Measurements from ENCODE around the gene STEEP1. TPM values are rescaled to one million over a fixed set of nuclear protein-coding genes. Genes with fewer than 3 reads are reported as not detected.

STEEP1 gene
- 6.8 TPM for total RNA-seq

DNA sequence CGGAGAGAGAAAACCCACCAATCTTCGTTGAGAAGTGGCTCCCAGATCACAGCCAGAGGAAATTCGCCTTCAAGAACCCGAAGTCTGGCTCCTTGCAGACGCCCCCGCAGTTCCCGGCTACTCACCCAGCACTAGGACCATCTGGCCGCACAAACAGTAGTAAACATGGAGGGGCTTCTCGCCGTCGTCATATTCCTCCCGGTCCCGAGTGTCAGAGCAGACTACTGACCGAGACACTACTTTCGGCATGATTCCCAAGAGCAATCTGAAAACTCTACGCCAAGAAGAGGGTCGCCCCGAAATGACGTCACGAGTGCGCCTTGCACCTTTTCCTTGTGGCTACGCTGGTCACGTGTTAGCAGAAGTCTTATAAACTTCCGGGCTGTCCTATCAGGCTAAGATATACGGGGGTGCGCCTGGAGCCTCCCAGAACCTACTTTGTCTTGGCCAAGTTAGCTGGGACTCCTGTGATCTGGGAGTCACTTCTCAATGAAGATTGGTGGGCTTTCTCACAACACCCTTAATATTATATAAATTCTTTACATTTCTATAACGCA, at the start of gene STEEP1:
STEEP1 (minus strand) TSS at position 303 of the 557 bp plus-strand sequence; CDS start at position 249, 54 bp downstream.
- peak; percentile 86 for DNase-seq (ENCODE audit: low spot score)
- peak; percentile 92 for ATAC-seq

DNA sequence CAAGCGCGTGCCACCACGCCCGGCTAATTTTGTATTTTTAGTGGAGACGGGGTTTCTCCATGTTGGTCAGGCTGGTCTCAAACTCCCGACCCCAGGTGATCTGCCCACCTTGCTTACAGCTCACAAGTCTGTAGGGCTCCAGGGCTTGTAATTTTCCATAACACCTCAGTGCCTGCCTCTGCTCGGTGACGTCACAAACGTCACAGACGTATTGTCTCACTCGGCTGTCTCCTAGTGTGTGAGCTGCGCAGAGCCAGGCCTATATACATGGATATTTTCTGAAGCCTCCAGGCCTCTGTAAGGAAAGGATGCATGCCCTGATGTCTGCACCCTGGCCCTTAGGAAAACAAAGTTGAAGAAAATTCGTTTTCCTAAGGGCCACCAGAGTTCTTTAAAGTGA, 49.6 kb upstream of the STEEP1 start:
- ATAC-seq (no peak), DNase-seq (ENCODE audit: low spot score) (no peak)

- ATAC-seq (peak; percentile 38), DNase-seq (ENCODE audit: low spot score) (no peak)
Measured at GRCh38 chrX:119607018-119607389, 41.8 kb upstream of the STEEP1 start.

- DNase-seq (ENCODE audit: low spot score) (peak; percentile 92), ATAC-seq (peak; percentile 89)
Measured at GRCh38 chrX:119606280-119607017, 41.2 kb upstream of the STEEP1 start, which contains the start of gene NKRF. Gene NKRF, minus strand, starts transcription at chrX:119606424.

DNA sequence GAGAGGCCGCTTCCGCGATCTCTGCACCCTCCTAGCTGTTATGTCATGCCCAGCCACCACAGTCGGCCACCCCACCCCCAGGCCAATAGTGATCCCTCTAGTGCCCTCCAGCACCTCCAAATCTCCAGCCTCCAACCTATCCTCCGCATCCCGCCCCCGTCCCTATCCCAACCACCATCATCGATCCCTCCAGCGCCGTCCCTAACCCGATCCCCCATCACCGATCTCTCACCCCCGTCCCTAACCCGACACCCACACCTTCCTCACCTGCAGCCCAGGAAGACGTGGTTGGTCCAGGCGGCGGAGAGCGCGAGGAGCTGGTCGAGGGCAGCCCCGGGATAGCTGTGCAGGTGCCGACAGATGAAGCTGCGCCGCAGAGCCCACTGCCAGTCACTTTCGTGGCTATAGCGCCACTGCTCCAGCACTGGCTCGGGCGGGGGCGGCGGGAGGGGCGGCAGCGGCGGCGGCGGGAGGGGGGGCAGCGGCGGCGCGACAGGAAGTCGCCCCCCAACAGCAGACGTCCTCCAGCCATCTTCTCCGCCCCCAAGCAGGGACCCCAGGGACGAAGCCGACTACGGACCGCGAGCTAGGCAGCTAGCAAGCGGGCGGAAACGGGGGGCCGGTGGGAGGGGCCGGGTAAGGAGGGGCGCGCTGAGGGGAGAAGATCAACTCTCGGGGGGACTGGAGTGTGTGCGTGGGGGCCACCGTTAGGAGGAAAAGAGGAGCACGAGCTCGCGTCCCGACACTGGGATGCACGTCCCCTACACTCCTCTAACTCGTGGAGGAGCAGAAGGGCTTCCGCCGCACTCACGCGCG, 40.5 kb upstream of the STEEP1 start:
- ATAC-seq, result peak; percentile 76
- peak; percentile 50 for DNase-seq (ENCODE audit: low spot score)

DNA sequence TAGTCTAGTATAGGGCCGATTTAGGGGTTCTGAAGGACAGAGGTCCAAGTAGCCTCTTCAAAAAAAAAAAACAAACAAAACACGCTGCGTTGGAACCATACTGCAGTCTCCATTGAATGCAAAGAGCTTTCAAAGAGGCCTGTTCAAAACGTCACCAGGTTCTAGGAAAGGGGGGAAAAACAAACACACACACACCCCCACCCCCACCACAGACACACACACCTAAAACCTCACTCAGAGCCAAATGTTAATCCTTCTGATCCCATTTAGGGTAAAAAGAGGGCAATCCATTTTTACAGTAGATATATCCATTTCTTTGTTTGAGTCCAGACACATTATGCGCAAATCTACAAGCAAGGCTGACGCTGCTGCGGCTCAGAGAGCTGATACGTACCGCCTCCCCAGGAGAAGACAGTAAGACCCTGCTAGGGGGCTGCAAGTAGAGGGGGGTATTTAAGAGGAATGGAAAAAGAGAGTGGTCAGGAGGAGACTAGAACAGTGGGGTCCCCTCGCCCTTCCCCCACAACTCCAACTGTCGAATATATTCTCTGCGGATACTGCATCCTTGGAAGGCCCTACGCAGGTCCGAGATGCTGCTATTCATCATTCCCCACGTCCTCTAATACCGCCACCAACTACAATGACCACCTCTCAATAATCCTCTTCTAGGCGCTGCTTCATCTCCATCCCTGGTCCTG, 39.7 kb upstream of the STEEP1 start:
- ATAC-seq (no peak), DNase-seq (ENCODE audit: low spot score) (no peak)

DNA sequence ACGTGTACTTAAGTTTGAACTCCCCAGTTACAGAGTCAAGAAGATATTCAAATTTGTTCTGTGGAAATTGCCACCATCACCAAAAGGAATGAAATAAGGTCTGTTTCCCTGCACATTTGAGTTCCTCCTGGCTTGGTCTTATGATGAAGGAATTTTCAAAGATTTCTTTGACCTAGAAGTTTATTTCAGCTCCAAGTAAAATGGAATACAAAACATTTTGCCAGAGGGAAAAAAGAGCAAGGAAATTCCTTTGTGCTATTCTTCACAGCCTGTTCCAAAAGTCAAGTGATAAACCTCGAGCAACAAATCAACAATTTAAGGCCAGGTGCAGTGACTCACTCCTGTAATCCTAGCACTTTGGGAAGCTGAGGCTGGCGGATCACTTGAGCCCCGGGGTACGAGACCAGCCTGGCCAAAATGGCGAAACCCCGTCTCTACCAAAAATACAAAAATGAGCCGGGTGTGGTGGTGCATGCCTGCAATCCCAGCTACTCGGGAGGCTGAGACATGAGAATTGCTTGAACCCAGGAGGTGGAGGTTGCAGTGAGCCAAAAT, 37.6 kb upstream of the STEEP1 start:
- DNase-seq (ENCODE audit: low spot score) (no peak), ATAC-seq (no peak)

DNA sequence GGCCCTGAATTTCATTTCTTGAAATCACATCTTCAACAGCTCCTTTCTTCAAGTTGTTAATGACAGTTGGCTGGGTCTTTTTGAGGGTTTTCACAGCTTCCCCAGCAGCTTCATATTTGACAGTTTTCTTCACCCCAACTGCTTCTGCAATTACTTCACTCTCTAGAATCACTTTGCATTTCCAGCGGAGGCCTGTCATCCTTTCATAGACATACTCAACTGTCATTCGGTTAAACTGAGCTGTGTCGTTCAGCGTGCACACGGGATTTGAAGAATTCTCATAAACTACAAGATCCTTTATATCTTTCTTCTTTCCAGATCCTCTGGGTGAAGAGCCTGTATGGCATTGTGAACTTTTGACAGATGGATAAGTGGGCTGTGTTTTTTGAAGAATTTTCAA, 24.6 kb upstream of the STEEP1 start:
- ATAC-seq, result no peak
- DNase-seq (ENCODE audit: low spot score), result no peak

GRCh38 chrX:119583431-119584059, 18.3 kb upstream of the STEEP1 start:
- DNase-seq (ENCODE audit: low spot score) (no peak), ATAC-seq (no peak)

GRCh38 chrX:119579414-119579813, 14.2 kb upstream of the STEEP1 start:
- DNase-seq (ENCODE audit: low spot score) (no peak), ATAC-seq (no peak)

GRCh38 chrX:119574394-119575266, 9.4 kb upstream of the STEEP1 start, which contains the start of gene UBE2A:
Gene UBE2A, plus strand, starts transcription at chrX:119574563. Its CDS starts 149 bp downstream, at chrX:119574712.
- ATAC-seq (peak; percentile 97), DNase-seq (ENCODE audit: low spot score) (peak; percentile 88)

DNA sequence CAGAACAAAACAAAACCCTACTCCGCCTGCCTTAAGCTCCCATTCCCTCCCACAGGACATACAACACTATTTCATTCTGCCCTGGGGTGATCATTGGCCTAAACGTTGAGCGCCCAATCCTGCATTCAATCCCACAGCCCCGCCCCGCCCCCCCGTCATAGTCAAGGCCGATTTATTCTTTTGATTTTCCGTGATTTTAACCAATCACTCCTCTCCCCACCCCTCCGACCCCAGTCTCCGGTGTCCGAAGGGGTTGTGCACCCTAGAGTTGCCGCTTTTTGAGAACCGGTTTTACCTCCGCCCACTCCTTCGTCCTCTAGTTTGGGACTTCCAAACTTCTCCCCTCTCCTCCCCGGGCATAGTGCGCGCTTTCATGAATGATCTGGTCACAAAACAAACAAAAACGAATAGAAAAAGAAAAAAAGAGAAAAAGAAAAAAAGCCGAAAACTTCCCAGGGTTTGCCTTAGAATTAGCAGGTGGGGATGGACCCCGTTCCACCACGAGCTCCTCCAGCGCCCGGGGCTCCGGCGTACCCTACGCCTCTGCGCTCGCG, 8.7 kb upstream of the STEEP1 start:
- DNase-seq (ENCODE audit: low spot score) (peak; percentile 50), ATAC-seq (peak; percentile 55)

GRCh38 chrX:119573222-119573621, 8.0 kb upstream of the STEEP1 start:
- ATAC-seq, result no peak
- no peak for DNase-seq (ENCODE audit: low spot score)

GRCh38 chrX:119570351-119570835, 5.2 kb upstream of the STEEP1 start:
- ATAC-seq, result no peak
- no peak for DNase-seq (ENCODE audit: low spot score)

DNA sequence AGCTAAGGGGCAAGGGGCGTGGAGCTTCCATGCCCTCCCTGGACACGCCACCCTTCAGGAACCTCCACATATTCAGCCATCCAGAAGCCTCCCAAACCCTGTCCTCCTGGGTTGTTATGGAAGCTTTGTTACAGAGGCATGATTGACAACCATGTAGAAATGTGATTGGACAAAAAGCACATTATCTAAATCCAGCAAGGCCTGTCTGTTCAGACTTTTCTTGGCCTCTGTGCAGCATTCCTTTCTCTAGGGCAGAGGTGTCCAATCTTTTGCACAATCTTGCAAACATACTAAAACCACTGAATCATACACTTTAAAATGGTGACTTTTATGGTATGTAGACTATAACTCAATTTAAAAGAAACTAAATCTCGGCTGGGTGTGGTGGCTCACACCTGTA, 12.7 kb downstream of the STEEP1 start:
- ATAC-seq, result no peak
- DNase-seq (ENCODE audit: low spot score), result no peak

DNA sequence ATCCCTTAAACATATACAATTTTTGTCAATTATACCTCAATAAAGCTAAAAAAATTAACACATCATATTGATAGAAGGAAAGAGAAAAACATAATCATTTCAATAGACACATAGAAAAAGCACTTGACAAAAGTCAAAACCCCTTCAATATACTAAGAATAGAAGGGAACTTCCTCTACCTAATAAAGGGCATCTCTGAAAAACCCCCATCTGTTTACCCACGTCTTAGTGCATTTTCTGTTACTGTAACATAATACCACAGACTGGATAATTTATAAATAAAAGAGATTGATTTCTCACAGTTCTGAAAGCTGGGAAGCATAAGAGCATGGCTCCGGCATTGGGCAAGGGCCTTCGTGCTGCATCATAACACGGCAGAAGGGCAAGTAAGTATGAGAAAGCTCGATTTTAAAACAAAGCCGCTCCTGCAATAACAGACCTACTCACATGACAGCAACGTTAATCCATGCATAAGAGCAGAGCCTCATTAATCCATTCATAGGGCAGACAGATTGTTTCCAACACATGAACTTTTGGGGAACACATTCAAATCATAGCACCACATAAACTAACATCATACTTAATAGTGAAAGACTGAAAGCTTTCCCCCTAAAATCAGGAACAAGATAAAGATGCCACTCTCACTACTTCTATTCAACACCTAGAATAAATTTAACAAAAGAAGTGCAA, 15.7 kb downstream of the STEEP1 start:
- DNase-seq (ENCODE audit: low spot score) (no peak), ATAC-seq (no peak)

DNA sequence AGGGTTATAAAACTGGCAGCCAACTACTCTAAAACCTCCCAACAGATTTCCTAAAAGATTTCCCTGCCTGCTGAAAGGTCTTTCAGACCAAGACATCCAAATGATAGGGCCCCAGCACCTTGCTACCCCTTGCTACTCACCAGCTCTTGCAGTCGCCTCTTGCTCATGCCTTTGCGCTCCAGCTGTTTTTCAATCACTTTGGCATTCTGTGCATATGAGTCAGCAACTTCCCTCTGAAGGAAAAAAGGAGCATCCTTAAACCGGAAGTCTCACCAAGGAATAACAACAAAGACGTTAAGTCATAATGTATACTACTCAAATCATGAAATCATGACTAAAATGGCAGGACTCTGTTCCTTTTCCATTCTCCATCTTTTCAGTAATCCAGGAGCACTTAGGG, 24.0 kb downstream of the STEEP1 start:
- DNase-seq (ENCODE audit: low spot score) (no peak), ATAC-seq (no peak)

- DNase-seq (ENCODE audit: low spot score), result no peak
- no peak for ATAC-seq
Measured at GRCh38 chrX:119539872-119540271, 25.3 kb downstream of the STEEP1 start.
